ENCODE results near the gene ORM2. TPM values are rescaled to one million over a fixed set of nuclear protein-coding genes. Genes with fewer than 3 reads are reported as not detected.
A peak's percentile ranks its signal among the peaks of the same experiment; 100 is the strongest.

The ORM2 gene
- total and polyA plus RNA-seq, 10 donors = 0.13 to 0.93 (median 0.38) TPM; not detected in 6

GRCh38 chr9:114346146-114346545, 16.5 kb downstream of the ORM2 start:
- H3K36me3 ChIP-seq = peaks cover 10 to 100% (median 100%) of the 10 kb centered on the region in 6 donors
- intact Hi-C loops (cut with DNase I; ENCODE audit: low total_unique reads) = loop anchor here (10.0 kb wide), 1 partner anchor 49 kb away; no protein-coding TSS in a partner anchor
- peak overlapping the region in 3 of 8 donors; percentile 8 to 84 (median 17) for H3K27ac ChIP-seq
- TF ChIP-seq POLR2AphosphoS5 (IDR thresholded peaks at IDR 0.05) (peak in 1 of 3 donors; percentile 24), POLR2A (IDR thresholded peaks at IDR 0.05) (no peak)
- peak; percentile 32 for DNase-seq
- H3K4me3 ChIP-seq = no peak overlapping the region
- H3K4me1 ChIP-seq = peaks cover 8 to 64% (median 28%) of the 10 kb centered on the region in 6 donors
- H3K9me3 ChIP-seq = no peaks in the 10 kb centered on the region
- 90 to 95% (median 90%) methylated on average over 11 of the region's 11 CpGs for WGBS, 5 donors
- no peaks in the 10 kb centered on the region for H3K27me3 ChIP-seq (replicated peaks in 1 of 7)

GRCh38 chr9:114347675-114348074, 18.0 kb downstream of the ORM2 start:
- peaks cover 14 to 100% (median 100%) of the 10 kb centered on the region in 6 donors for H3K36me3 ChIP-seq

GRCh38 chr9:114348261-114348905, 18.7 kb downstream of the ORM2 start:
- TF ChIP-seq CTCF (IDR thresholded peaks at IDR 0.05 in 8 of 11, conservative IDR thresholded peaks at IDR 0.05 in 3 of 11) = no peak
- TF ChIP-seq POLR2AphosphoS5 (IDR thresholded peaks at IDR 0.05) = peak in 1 of 3 donors; percentile 6
- TF ChIP-seq POLR2A (IDR thresholded peaks at IDR 0.05) = no peak

More at GRCh38 chr9:114347675-114348074, 18.0 kb downstream of the ORM2 start:
- H3K27me3 ChIP-seq (replicated peaks in 1 of 7) = no peaks in the 10 kb centered on the region
- no peaks in the 10 kb centered on the region for H3K9me3 ChIP-seq
- 90 to 94% (median 93%) methylated on average over 15 of the region's 15 CpGs for WGBS, 5 donors
- TF ChIP-seq POLR2AphosphoS5 (IDR thresholded peaks at IDR 0.05) (peak in 2 of 3 donors; percentile 38 to 62), POLR2A (IDR thresholded peaks at IDR 0.05) (no peak)
- no peak overlapping the region for H3K4me3 ChIP-seq
- intact Hi-C loops (cut with DNase I; ENCODE audit: low total_unique reads) = loop anchor here (10.0 kb wide), 1 partner anchor 47 kb away; no protein-coding TSS in a partner anchor
- peak overlapping the region in 5 of 8 donors; percentile 39 to 84 (median 66) for H3K27ac ChIP-seq
- peaks cover 8 to 65% (median 43%) of the 10 kb centered on the region in 6 donors for H3K4me1 ChIP-seq
- peak; percentile 76 for DNase-seq

GRCh38 chr9:114348906-114349482, 19.3 kb downstream of the ORM2 start:
- TF ChIP-seq POLR2AphosphoS5 (IDR thresholded peaks at IDR 0.05) = peak; percentile 78 to 84 (median 80)
- TF ChIP-seq CTCF (IDR thresholded peaks at IDR 0.05 in 8 of 11, conservative IDR thresholded peaks at IDR 0.05 in 3 of 11) = no peak
- peaks cover 14 to 100% (median 100%) of the 10 kb centered on the region in 6 donors for H3K36me3 ChIP-seq
- H3K9me3 ChIP-seq = no peaks in the 10 kb centered on the region
- peak; percentile 92 for DNase-seq
- H3K27me3 ChIP-seq (replicated peaks in 1 of 7) = no peaks in the 10 kb centered on the region
- 13 to 33% (median 23%) methylated on average over 5 to 9 of the region's 9 CpGs for WGBS, 5 donors
- H3K4me1 ChIP-seq = peaks cover 8 to 67% (median 43%) of the 10 kb centered on the region in 6 donors
- no peak overlapping the region for H3K4me3 ChIP-seq
- H3K27ac ChIP-seq = peak overlapping the region; percentile 27 to 84 (median 60)
- intact Hi-C loops (cut with DNase I; ENCODE audit: low total_unique reads) = loop anchor here (10.0 kb wide), 1 partner anchor 46 kb away; no protein-coding TSS in a partner anchor

More at GRCh38 chr9:114348261-114348905, 18.7 kb downstream of the ORM2 start:
- WGBS, 5 donors = 74 to 90% (median 82%) methylated on average over 10 to 12 of the region's 12 CpGs
- Histone ChIP-seq H3K27me3 (replicated peaks in 1 of 7) (no peaks in the 10 kb centered on the region), H3K36me3 (peaks cover 14 to 100% (median 100%) of the 10 kb centered on the region in 6 donors), H3K4me3 (no peak overlapping the region), H3K9me3 (no peaks in the 10 kb centered on the region), H3K27ac (peak overlapping the region in 7 of 8 donors; percentile 27 to 84 (median 64)), H3K4me1 (peaks cover 8 to 65% (median 43%) of the 10 kb centered on the region in 6 donors)
- peak; percentile 63 for DNase-seq
- intact Hi-C loops (cut with DNase I; ENCODE audit: low total_unique reads) = loop anchor here (10.0 kb wide), 1 partner anchor 46 kb away; no protein-coding TSS in a partner anchor
